ENCODE data around the gene LSAMP.
A peak's percentile ranks its signal among the peaks of the same experiment; 100 is the strongest.

The LSAMP gene

GRCh38 chr3:116001151-116001621 lies 444.1 kb downstream of the LSAMP start:
- H3K4me3 ChIP-seq (ENCODE audit: low read depth, low read length): no peak overlapping the region
- peak; percentile 22 for DNase-seq (ENCODE audit: low read depth)
- TF ChIP-seq, protein P1, sequence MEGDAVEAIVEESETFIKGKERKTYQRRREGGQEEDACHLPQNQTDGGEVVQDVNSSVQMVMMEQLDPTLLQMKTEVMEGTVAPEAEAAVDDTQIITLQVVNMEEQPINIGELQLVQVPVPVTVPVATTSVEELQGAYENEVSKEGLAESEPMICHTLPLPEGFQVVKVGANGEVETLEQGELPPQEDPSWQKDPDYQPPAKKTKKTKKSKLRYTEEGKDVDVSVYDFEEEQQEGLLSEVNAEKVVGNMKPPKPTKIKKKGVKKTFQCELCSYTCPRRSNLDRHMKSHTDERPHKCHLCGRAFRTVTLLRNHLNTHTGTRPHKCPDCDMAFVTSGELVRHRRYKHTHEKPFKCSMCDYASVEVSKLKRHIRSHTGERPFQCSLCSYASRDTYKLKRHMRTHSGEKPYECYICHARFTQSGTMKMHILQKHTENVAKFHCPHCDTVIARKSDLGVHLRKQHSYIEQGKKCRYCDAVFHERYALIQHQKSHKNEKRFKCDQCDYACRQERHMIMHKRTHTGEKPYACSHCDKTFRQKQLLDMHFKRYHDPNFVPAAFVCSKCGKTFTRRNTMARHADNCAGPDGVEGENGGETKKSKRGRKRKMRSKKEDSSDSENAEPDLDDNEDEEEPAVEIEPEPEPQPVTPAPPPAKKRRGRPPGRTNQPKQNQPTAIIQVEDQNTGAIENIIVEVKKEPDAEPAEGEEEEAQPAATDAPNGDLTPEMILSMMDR (IDR thresholded peaks at IDR 0.05; ENCODE audit: low read depth, low read length, missing control alignments): no peak
- in situ Hi-C loops (cut with HindIII; ENCODE audit: low sequenced_read_pairs): no loop called here

DNA sequence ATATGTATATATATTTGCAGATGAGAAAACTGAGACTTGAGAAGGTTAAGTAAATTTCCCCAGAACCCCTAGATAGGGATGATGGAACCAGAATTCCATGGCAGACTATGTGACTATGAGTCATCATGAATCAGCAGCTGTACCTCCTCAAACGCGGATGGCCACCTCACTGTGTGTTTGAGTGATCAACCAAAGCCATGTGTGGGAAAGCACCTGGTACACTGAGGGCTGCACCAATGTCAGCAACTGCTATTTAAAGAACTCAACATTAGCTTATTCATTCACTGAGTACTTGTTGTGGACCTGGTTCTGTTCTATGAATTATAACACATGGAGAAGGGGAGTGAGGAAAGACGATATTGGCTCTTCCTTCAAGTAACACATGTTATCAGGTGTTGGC lies 445.0 kb downstream of the LSAMP start:
- in situ Hi-C loops (cut with HindIII; ENCODE audit: low sequenced_read_pairs): no loop called here
- TF ChIP-seq, protein P1 (IDR thresholded peaks at IDR 0.05; ENCODE audit: low read depth, low read length, missing control alignments): no peak
- peak; percentile 80 for DNase-seq (ENCODE audit: low read depth)
- no peak overlapping the region for H3K4me3 ChIP-seq (ENCODE audit: low read depth, low read length)

GRCh38 chr3:115999613-116000012 lies 445.7 kb downstream of the LSAMP start:
- in situ Hi-C loops (cut with HindIII; ENCODE audit: low sequenced_read_pairs): no loop called here
- TF ChIP-seq, protein P1 (IDR thresholded peaks at IDR 0.05; ENCODE audit: low read depth, low read length, missing control alignments): no peak
- no peak for DNase-seq (ENCODE audit: low read depth)
- no peak overlapping the region for H3K4me3 ChIP-seq (ENCODE audit: low read depth, low read length)

GRCh38 chr3:115999001-115999585 lies 446.2 kb downstream of the LSAMP start:
- no peak for DNase-seq (ENCODE audit: low read depth)
- TF ChIP-seq, protein P1 (IDR thresholded peaks at IDR 0.05; ENCODE audit: low read depth, low read length, missing control alignments): no peak
- in situ Hi-C loops (cut with HindIII; ENCODE audit: low sequenced_read_pairs): no loop called here
- no peak overlapping the region for H3K4me3 ChIP-seq (ENCODE audit: low read depth, low read length)

- in situ Hi-C loops (cut with HindIII; ENCODE audit: low sequenced_read_pairs): no loop called here
- no peak overlapping the region for H3K4me3 ChIP-seq (ENCODE audit: low read depth, low read length)
- TF ChIP-seq, protein P1 (IDR thresholded peaks at IDR 0.05; ENCODE audit: low read depth, low read length, missing control alignments): no peak
- DNase-seq (ENCODE audit: low read depth): peak; percentile 20
These were observed 448.7 kb downstream of the LSAMP start for GRCh38 chr3:115996420-115997108.

- TF ChIP-seq, protein P1 (IDR thresholded peaks at IDR 0.05; ENCODE audit: low read depth, low read length, missing control alignments): no peak
- DNase-seq (ENCODE audit: low read depth): no peak
- in situ Hi-C loops (cut with HindIII; ENCODE audit: low sequenced_read_pairs): no loop called here
- no peak overlapping the region for H3K4me3 ChIP-seq (ENCODE audit: low read depth, low read length)
These were observed 454.6 kb downstream of the LSAMP start for GRCh38 chr3:115990669-115991068.
